PC-3 (cell line): ENCODE measurements around the gene ENHO. TPM values are rescaled to one million over a fixed set of nuclear protein-coding genes. Genes with fewer than 3 reads are reported as not detected.
A peak's percentile ranks its signal among the peaks of the same experiment; 100 is the strongest.

Experiments used
- ATAC-seq: fragments of 200-7000 bp; cut with Tn5 transposase; 2 replicates; pipeline ENCODE4 v1.9.1; 2020; ENCODE audit warnings: mild to moderate bottlenecking, moderate library complexity
- BruUV-seq: library from RNA; stranded (reverse); fragments of 400-500 nt; replicated peaks from 2 replicates; lab custom pipeline; 2021; lab: Mats Ljungman, UMichigan
- CTCF ChIA-PET: fragments of 300-600 bp; sonication (Branson Sonifier 250); formaldehyde crosslinking; loops from one replicate; lab custom pipeline; 2022; ENCODE audit warnings: antibody characterized with exemption; lab: Charles Lee
- POLR2A ChIA-PET: fragments of 300-600 bp; sonication (Branson Sonifier 250); formaldehyde crosslinking; loops from one replicate; lab custom pipeline; 2022; ENCODE audit warnings: antibody characterized with exemption; ENCODE audit not compliant: unreplicated experiment; lab: Charles Lee
- DNase-seq: peaks from one replicate; pipeline ENCODE4 v3.0.0-alpha.2; 2015
- H2AFZ ChIP-seq: fragments of 300-600 bp; sonication (generic); 2 replicates; pipeline ENCODE4 v1.6.0; 2016; ENCODE audit warnings: antibody characterized with exemption, low read length
- H3F3A ChIP-seq: fragments of 300-600 bp; sonication (generic); one replicate; pipeline ENCODE4 v1.6.0; 2017; ENCODE audit warnings: antibody characterized with exemption, low read length, control low read depth, mild to moderate bottlenecking; ENCODE audit not compliant: unreplicated experiment
- H3K27ac ChIP-seq: fragments of 300-600 bp; sonication (generic); 2 replicates; pipeline ENCODE4 v1.5.1; 2016; ENCODE audit warnings: mild to moderate bottlenecking, low read length
- H3K27me3 ChIP-seq: fragments of 300-600 bp; sonication (generic); 2 replicates; pipeline ENCODE4 v1.6.1; 2016; ENCODE audit warnings: low read length, mixed read lengths
- H3K36me3 ChIP-seq: fragments of 300-600 bp; sonication (generic); 2 replicates; pipeline ENCODE4 v1.6.1; 2016; ENCODE audit warnings: low read depth, mixed run types, low read length, mixed read lengths
- H3K4me1 ChIP-seq: fragments of 300-600 bp; sonication (generic); 2 replicates; pipeline ENCODE4 v1.5.1; 2016; ENCODE audit warnings: low read length; ENCODE audit not compliant: insufficient read depth
- H3K4me2 ChIP-seq: fragments of 300-600 bp; sonication (generic); 2 replicates; pipeline ENCODE4 v1.6.0; 2016; ENCODE audit warnings: low read length
- H3K4me3 ChIP-seq: fragments of 300-600 bp; sonication (generic); 2 replicates; pipeline ENCODE4 v1.5.1; 2016; ENCODE audit warnings: mild to moderate bottlenecking, low read length, mixed read lengths
- H3K79me2 ChIP-seq: fragments of 300-600 bp; sonication (generic); 2 replicates; pipeline ENCODE4 v1.6.1; 2017; ENCODE audit warnings: low read length, mixed read lengths
- H3K9ac ChIP-seq: fragments of 300-600 bp; sonication (generic); 2 replicates; pipeline ENCODE4 v1.6.0; 2016; ENCODE audit warnings: mild to moderate bottlenecking, low read length
- H3K9me2 ChIP-seq: fragments of 300-600 bp; sonication (generic); replicated peaks from 2 replicates; pipeline ENCODE4 v1.6.1; 2016; ENCODE audit warnings: mixed run types, low read length, mixed read lengths
- H3K9me3 ChIP-seq: fragments of 300-600 bp; sonication (generic); 2 replicates; pipeline ENCODE4 v1.6.1; 2016; ENCODE audit warnings: low read length, mixed read lengths
- H4K20me1 ChIP-seq: fragments of 300-600 bp; sonication (generic); 2 replicates; pipeline ENCODE4 v1.6.1; 2016; ENCODE audit warnings: low read length, mixed read lengths
- CTCF ChIP-seq: fragments of 300-600 bp; sonication (generic); conservative IDR thresholded peaks from 2 replicates; pipeline ENCODE4 v1.5.1; 2017; ENCODE audit warnings: antibody characterized with exemption, low read depth, mild to moderate bottlenecking, low read length
- EZH2 ChIP-seq: fragments of 300-600 bp; sonication (generic); IDR thresholded peaks from one replicate; pipeline ENCODE4 v1.6.1; 2017; ENCODE audit warnings: antibody characterized with exemption, mild to moderate bottlenecking, low read length; ENCODE audit not compliant: unreplicated experiment
- EZH2phosphoT487 ChIP-seq: fragments of 300-600 bp; sonication (generic); IDR thresholded peaks from 2 replicates; pipeline ENCODE4 v1.6.1; 2018; ENCODE audit warnings: mild to moderate bottlenecking, antibody characterized with exemption, low read length, borderline replicate concordance
- intact Hi-C: fragments of 100-400 bp; cut with micrococcal nuclease; formaldehyde crosslinking; loops from 2 replicates; pipeline ENCODE4 v1.9.0; 2023
- total RNA-seq: library from RNA; depleted of rRNA; stranded (reverse); fragments of >200 nt; gene quantifications from 2 replicates; pipeline ENCODE4 v1.2.3, GENCODE V29; 2014

ENHO gene
- total RNA-seq, 1 experiment from 2014 or later, result 1.3 TPM

- no peak for DNase-seq
- no peaks in the 10 kb centered on the region for H3K79me2 ChIP-seq
- H3K27me3 ChIP-seq, result no peaks in the 10 kb centered on the region
- no peak overlapping the region for H2AFZ ChIP-seq
- H3K9me3 ChIP-seq, result no peaks in the 10 kb centered on the region
- no peaks in the 10 kb centered on the region for H3K9me2 ChIP-seq
- no peaks in the 10 kb centered on the region for H4K20me1 ChIP-seq
- intact Hi-C loops, result no loop called here
- POLR2A ChIA-PET, result no interaction called here
- H3K9ac ChIP-seq, result no peak overlapping the region
- no peak overlapping the region for H3K27ac ChIP-seq
- no peak for ATAC-seq
- TF ChIP-seq EZH2phosphoT487 (no peak), EZH2 (no peak), CTCF (no peak)
- H3K4me2 ChIP-seq, result no peak overlapping the region
- peaks cover 3% of the 10 kb centered on the region; the same call in 1 of the 2 replicates for H3K4me1 ChIP-seq
- H3F3A ChIP-seq, result no peaks in the 10 kb centered on the region
- CTCF ChIA-PET, result no interaction called here
- BruUV-seq, result no TSS peak
- H3K4me3 ChIP-seq, result no peak overlapping the region
- H3K36me3 ChIP-seq, result no peaks in the 10 kb centered on the region
Observed at GRCh38 chr9:34520096-34520495, 2.7 kb downstream of the ENHO start.

- peaks cover 3% of the 10 kb centered on the region; the same call in 1 of the 2 replicates for H3K4me1 ChIP-seq
- no peaks in the 10 kb centered on the region for H3K9me3 ChIP-seq
- ChIA-PET CTCF (no interaction called here), POLR2A (no interaction called here)
- no peak overlapping the region for H2AFZ ChIP-seq
- no peaks in the 10 kb centered on the region for H3K79me2 ChIP-seq
- no peak overlapping the region for H3K27ac ChIP-seq
- H3K9ac ChIP-seq, result no peak overlapping the region
- BruUV-seq, result no TSS peak
- H3K27me3 ChIP-seq, result no peaks in the 10 kb centered on the region
- no peak overlapping the region for H3K4me2 ChIP-seq
- H4K20me1 ChIP-seq, result no peaks in the 10 kb centered on the region
- no peak overlapping the region for H3K4me3 ChIP-seq
- H3F3A ChIP-seq, result no peaks in the 10 kb centered on the region
- H3K9me2 ChIP-seq, result no peaks in the 10 kb centered on the region
- intact Hi-C loops, result no loop called here
- no peak for ATAC-seq
- TF ChIP-seq CTCF, result 0 out of 2 replicates have a peak, but pooled peaks have one; percentile 15
- no peak for TF ChIP-seq EZH2phosphoT487
- no peak for DNase-seq
- no peaks in the 10 kb centered on the region for H3K36me3 ChIP-seq
Observed at GRCh38 chr9:34519321-34520020, 3.3 kb downstream of the ENHO start.

GRCh38 chr9:34518896-34519295, 3.9 kb downstream of the ENHO start:
- Histone ChIP-seq H3K4me3 (no peak overlapping the region), H3K79me2 (no peaks in the 10 kb centered on the region), H3K9me2 (no peaks in the 10 kb centered on the region), H3K27ac (no peak overlapping the region), H3K9me3 (no peaks in the 10 kb centered on the region), H4K20me1 (no peaks in the 10 kb centered on the region), H2AFZ (no peak overlapping the region), H3K27me3 (no peaks in the 10 kb centered on the region), H3K4me1 (peaks cover 3% of the 10 kb centered on the region; the same call in 1 of the 2 replicates), H3K4me2 (no peak overlapping the region), H3K9ac (no peak overlapping the region), H3K36me3 (no peaks in the 10 kb centered on the region), H3F3A (no peaks in the 10 kb centered on the region)
- ChIA-PET POLR2A (no interaction called here), CTCF (no interaction called here)
- no TSS peak for BruUV-seq
- ATAC-seq (no peak), DNase-seq (no peak)
- intact Hi-C loops, result no loop called here
- no peak for TF ChIP-seq EZH2
- no peak for TF ChIP-seq EZH2phosphoT487
- no peak for TF ChIP-seq CTCF
